Mucosa of descending colon (tissue), 3 donors: ENCODE measurements around the gene ARFGAP3. TPM values are rescaled to one million over a fixed set of nuclear protein-coding genes. Genes with fewer than 3 reads are reported as not detected.

ENCODE experiments used
- ATAC-seq: fragments of 200-7000 bp; cut with Tn5 transposase; one replicate; pipeline ENCODE4 v1.9.1; 2020; ENCODE audit warnings: mild to moderate bottlenecking, moderate library complexity
- DNase-seq, 3 donors: peaks; one replicate each; pipeline ENCODE4 v3.0.0-alpha.2; 2020
- H3K36me3 ChIP-seq: fragments of 200-600 bp; one replicate; pipeline ENCODE4 v1.8.0; 2021; ENCODE audit warnings: low read depth, mild to moderate bottlenecking
- H3K4me1 ChIP-seq: fragments of 200-600 bp; one replicate; pipeline ENCODE4 v1.8.0; 2021; ENCODE audit warnings: low read depth, mild to moderate bottlenecking
- H3K4me3 ChIP-seq: fragments of 200-600 bp; one replicate; pipeline ENCODE4 v1.8.0; 2021; ENCODE audit warnings: mild to moderate bottlenecking
- H3K9me3 ChIP-seq: fragments of 200-600 bp; one replicate; pipeline ENCODE4 v1.8.0; 2021; ENCODE audit warnings: mild to moderate bottlenecking
- intact Hi-C, 2 donors: fragments of 100-400 bp; cut with DNase I in 1 of 2; cut with micrococcal nuclease in 1 of 2; formaldehyde crosslinking; loops; one replicate each; pipeline versions ENCODE4 v1.11.0 to v1.11.1; 2022; cut with DNase I, micrococcal nuclease
- total RNA-seq, 3 donors: library from RNA; stranded (reverse); fragmentation: NEBNext Ultra II Directional in 2 of 3; extraction: Animal tissue kit (Norgen Biotek cat#: 25700) in 2 of 3; gene quantifications; one replicate each; pipeline versions ENCODE4 v1.2.1 to v1.2.4, GENCODE V29; 2021 to 2023
- TF ChIP-seq, protein P1 (sequence below): fragments of 200-600 bp; IDR thresholded peaks from one replicate; pipeline ENCODE4 v1.8.0; 2022; ENCODE audit warnings: antibody characterized with exemption, mild to moderate bottlenecking
- donor health status: DM: no; HTN: no; CAD: no; lungs with moderate emphysema.
- donor health status: DM: no; HTN: no; CAD: no.
- donor health status: DM: no; HTN: yes; CAD: no.

Gene ARFGAP3
- total RNA-seq, 3 donors from 2014 or later: 20.0 to 41.3 (median 34.3) TPM

DNA sequence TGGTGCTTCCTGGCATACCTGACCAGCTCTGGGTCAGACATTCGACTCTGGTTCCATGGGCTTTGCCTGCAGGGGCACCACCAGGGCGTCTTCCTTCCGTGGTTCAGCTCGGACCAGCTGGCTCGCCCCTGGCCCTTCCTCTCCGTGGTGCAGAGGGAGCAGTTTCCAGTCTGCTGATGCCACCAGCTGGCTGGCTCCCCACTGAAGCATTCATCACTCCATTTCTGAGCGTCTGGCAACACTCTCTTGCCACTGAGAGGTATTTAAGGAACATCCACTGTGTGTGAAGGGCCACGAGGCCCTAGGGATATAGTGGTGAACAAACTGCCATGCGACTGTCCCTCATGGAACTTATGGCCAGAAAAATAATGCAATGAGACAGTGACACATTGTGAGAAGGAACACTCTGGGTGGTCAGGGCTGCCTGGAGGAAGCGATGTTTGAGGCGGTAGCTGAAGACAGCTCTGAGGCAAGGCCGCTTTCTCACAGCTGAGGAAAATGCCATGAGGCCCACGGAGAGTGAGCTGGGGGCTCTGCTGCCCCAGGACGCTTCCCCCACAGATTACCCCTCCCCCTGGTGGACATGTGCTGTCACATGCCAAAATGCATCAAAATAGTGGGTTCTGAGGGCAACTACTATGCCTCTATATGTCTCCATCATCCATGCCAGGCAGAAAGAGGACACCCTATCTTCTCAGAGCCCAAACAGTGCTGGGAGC is 44.9 kb upstream of the ARFGAP3 start:
- Histone ChIP-seq H3K9me3 (no peaks in the 10 kb centered on the region), H3K36me3 (no peaks in the 10 kb centered on the region), H3K4me3 (no peak overlapping the region), H3K4me1 (peaks cover 18% of the 10 kb centered on the region)
- DNase-seq (no peak), ATAC-seq (no peak)
- intact Hi-C loops: no loop called here
- TF ChIP-seq, protein P1, sequence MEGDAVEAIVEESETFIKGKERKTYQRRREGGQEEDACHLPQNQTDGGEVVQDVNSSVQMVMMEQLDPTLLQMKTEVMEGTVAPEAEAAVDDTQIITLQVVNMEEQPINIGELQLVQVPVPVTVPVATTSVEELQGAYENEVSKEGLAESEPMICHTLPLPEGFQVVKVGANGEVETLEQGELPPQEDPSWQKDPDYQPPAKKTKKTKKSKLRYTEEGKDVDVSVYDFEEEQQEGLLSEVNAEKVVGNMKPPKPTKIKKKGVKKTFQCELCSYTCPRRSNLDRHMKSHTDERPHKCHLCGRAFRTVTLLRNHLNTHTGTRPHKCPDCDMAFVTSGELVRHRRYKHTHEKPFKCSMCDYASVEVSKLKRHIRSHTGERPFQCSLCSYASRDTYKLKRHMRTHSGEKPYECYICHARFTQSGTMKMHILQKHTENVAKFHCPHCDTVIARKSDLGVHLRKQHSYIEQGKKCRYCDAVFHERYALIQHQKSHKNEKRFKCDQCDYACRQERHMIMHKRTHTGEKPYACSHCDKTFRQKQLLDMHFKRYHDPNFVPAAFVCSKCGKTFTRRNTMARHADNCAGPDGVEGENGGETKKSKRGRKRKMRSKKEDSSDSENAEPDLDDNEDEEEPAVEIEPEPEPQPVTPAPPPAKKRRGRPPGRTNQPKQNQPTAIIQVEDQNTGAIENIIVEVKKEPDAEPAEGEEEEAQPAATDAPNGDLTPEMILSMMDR: no peak

DNA sequence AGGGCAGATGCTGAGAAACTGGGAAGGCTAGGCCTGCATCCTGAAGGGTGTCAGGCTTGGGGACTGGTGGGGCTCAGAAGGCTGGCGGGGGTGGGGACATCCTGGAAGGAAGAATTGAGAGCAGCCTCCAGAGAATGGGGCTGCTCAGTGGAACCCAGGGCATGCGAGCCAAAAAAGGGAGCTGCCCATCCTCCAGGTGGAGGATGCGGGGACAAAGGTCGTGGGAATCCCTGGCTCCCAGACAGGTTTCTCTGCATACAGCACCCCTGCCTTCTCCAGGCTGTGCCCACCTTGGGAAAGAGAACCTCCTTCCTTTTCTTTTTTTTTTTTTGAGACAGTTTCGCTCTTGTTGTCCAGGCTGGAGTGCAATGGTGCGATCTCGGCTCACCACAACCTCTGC is 40.9 kb upstream of the ARFGAP3 start:
- DNase-seq (no peak), ATAC-seq (no peak)
- H3K4me3 ChIP-seq: no peak overlapping the region
- intact Hi-C loops: no loop called here
- no peaks in the 10 kb centered on the region for H3K9me3 ChIP-seq
- peaks cover 10% of the 10 kb centered on the region for H3K4me1 ChIP-seq
- H3K36me3 ChIP-seq: no peaks in the 10 kb centered on the region
- TF ChIP-seq, protein P1: no peak

DNA sequence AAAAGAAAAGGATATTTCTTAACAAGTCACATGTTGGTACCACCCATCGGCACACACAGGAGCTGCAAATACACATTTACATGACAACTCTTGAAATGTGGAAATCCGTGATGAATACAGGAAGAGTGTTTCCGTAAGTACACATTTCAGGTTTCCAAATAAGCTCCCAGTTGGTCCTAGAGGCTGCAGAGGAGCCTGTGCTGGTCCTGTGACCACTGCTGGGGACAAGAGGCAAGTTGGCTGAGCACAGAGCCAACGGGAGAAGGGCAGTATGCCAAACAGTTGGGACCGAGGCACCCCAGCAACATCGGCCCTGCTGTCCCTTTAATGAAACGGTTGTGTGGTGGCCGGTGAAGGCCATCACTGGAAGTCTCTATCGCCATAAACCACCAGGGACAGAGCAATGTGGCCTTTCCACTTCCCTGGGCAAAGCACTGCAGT is 38.5 kb upstream of the ARFGAP3 start:
- peaks cover 17% of the 10 kb centered on the region for H3K4me1 ChIP-seq
- no peaks in the 10 kb centered on the region for H3K36me3 ChIP-seq
- no peak for ATAC-seq
- no peak overlapping the region for H3K4me3 ChIP-seq
- TF ChIP-seq, protein P1: no peak
- intact Hi-C loops: no loop called here
- DNase-seq: no peak
- H3K9me3 ChIP-seq: no peaks in the 10 kb centered on the region

DNA sequence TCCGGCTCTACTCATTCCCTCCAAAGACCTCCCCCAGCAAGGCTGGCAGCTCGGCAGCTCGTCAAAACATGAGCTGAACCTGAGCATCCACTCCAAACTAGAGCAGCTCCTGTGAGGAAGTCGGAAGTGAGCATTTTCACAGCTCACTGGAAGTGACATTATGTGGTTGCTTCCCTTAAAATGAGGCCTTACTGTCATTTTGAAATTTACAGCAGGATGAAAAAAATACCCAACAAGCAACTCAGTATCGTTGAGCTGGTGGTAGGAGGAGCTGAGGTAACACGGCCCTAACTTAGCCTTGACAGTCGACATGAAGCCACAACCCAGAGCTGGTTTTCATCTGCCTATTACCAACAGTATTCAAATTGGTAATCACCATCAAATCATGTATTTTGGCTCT is 38.0 kb upstream of the ARFGAP3 start:
- H3K4me3 ChIP-seq: no peak overlapping the region
- DNase-seq (no peak), ATAC-seq (no peak)
- no peaks in the 10 kb centered on the region for H3K9me3 ChIP-seq
- intact Hi-C loops: no loop called here
- TF ChIP-seq, protein P1: no peak
- peaks cover 17% of the 10 kb centered on the region for H3K4me1 ChIP-seq
- H3K36me3 ChIP-seq: no peaks in the 10 kb centered on the region

DNA sequence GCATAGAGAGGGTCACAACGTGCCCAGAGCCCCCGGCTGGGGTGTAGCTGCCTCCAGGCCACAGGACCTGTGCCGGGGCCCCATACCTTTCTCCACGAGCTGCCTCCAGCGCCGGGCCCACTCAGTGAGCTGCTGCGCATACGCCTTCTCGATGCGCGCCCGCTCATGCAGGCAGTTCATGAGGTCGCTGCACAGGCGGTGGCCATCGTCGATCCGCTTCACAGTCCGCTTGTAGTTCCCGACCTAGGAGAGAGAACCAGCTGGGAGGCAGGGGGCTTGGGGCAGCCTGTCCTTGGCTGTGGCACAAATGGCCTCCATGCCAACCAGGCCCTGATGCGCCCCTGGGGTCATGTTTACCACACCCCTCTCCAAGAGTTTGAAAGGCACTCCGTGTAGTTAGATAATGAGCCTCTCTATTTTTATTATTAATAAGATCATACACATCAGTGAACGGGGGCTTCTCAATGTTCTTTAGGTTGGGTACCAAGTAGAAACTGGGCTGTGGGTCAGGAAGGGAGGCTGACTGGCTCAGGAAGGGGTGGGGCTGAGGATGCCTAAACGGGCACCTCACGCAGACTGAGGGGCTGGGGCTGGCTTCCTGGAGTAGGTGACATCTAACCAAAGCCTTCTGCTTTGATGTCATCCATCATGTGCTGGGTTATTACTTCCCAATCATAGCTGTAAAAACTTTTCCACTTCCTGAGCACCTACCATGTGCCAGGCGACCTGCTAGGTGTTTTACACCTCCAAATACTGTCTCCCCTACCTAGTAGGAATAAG is 36.5 kb upstream of the ARFGAP3 start:
- ATAC-seq (no peak), DNase-seq (no peak)
- no peaks in the 10 kb centered on the region for H3K9me3 ChIP-seq
- intact Hi-C loops: no loop called here
- H3K4me3 ChIP-seq: no peak overlapping the region
- peaks cover 17% of the 10 kb centered on the region for H3K4me1 ChIP-seq
- no peaks in the 10 kb centered on the region for H3K36me3 ChIP-seq
- TF ChIP-seq, protein P1: no peak
